GM18870 (cell line): Measurements from ENCODE around the gene PLPP2.

Experiments
- ATAC-seq: cut with Tn5 transposase; IDR thresholded peaks from one replicate; pipeline ENCODE4 v1.9.1; 2021; ENCODE audit warnings: moderate library complexity; ENCODE audit not compliant: unreplicated experiment

Gene PLPP2

DNA sequence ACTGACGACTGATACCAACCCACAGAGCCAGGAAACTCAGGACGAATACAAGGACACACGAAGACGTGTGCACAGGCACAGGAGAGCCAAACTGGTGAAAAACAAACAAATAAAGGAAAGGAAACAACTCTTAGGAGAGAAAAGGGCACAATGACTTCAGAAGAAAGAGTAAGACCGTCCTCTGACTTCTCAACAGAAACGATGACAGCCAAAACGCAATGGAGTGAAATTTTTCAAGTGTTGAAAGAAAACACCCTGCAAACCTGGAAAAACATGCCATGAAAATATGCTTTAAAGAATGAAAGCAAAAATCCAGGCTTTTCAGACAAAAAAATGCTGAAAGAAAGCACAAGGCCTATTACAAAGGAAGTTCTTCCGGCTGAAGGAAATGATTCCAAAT, 24.6 kb upstream of the PLPP2 start:
- no peak for ATAC-seq

DNA sequence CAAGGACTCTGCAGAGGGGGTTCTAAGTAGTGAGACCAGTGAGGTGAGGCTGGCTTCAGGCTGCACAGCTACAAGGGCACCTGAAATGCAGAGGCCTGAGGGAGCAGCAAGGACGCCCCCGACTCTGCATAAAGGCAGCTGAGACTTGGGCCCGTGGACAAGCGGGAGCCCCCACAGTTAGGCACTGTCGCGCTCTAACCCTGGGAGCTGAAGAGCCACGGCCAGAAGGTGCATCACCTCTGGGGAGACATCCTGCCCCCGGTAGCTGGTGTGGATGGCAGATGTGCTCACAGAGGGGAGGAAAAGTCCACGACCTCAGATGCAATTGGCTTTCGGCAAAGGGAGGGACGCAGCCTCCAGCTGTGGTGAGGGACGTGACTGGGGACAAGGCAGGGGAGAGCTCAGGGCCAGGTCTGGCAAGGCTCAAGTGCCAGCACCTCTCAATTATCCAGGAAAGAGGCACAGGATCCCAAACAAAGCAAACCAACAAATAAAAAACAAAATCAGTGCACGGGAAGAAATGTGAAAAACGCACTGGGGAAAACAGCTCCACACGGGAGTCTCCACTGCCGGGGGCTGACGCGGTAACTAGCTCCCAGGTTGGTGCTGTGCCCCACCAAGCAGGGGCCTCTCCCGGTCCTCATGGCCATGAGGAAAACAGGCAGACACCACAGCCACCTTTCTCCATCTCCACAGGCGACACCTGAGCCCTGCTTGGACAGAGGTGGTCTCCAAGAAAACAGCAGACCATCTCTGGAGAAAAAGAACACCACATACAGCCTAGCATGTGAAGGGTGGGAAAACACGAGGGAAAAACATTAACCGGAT, 23.0 kb upstream of the PLPP2 start:
- no peak for ATAC-seq

GRCh38 chr19:313169-313987, 22.2 kb upstream of the PLPP2 start:
- ATAC-seq, result no peak

- ATAC-seq, result no peak
These were observed 20.6 kb upstream of the PLPP2 start for GRCh38 chr19:311813-312261.

- no peak for ATAC-seq
These were observed 19.7 kb upstream of the PLPP2 start for GRCh38 chr19:310781-311496.

DNA sequence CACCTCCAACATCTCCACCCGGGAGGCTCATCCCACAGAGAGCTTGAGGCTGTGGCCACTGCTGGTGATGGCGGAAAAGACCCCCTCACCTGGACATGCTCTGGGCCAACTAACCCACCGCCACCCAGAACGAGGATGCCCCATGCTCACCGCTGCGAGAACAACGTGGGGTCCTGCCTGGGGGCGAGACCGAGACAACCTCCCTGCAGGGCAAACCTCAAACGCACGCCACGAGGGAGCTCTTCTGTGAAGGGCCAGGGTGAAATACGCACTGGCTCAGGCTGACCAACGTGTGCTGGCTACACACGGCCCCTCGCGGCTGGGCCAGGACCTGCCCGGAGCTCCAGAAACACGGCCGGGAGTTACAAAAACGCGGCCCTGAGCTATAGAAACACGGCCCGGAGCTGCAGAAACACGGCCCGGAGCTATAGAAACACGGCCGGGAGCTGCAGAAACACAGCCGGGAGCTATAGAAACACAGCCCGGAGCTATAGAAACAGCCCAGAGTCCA, 19.0 kb upstream of the PLPP2 start:
- ATAC-seq, result no peak

DNA sequence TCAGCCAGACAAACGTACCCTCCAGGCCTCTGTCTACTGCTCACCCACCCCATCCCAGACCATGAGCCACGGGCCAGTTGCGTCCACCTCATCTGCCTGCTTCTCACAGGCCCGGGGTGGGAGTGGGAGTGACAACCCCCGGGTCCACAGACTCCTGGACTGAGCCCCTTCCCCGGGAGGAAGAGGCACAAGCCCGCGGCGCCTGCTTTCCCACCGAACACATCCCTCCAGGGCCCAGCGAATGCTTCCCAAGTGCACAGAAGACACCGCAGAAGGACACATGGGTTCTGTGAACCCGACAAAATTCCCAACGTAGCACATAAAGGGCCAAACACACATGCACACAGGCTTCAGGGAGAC, 18.0 kb upstream of the PLPP2 start:
- no peak for ATAC-seq

- no peak for ATAC-seq
These were observed 17.4 kb upstream of the PLPP2 start for GRCh38 chr19:308471-309205.

DNA sequence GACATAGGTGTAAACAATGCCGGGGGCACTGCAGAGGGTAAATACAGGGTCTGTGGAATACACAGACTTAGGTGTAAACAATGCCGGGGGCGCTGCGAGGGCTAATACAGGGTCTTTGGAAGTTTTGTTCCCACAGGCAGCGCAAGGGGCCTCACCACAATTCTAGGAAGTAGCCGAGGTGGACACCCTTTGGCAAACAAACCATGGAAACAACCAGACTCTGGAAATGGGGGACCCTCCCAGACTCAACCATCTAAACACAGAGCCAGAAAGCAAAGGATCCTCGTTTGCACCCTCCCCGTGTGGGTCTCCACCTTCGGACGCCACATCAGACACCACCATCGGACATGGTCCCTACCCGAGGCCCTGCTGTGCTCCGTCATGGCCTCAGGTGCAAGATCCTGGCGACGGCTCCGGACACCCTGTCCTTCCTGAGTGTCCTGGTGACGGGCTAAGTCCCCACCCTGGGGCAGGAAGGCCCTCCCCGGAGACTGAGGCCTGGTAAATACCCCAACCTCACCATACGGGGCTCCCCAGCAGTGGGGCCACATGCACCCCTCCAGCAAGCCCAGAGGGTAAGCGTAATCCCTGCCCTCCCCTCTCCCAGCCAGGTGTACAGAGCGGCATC, 16.7 kb upstream of the PLPP2 start:
- no peak for ATAC-seq

- no peak for ATAC-seq
These were observed 15.9 kb upstream of the PLPP2 start for GRCh38 chr19:307111-307531.

GRCh38 chr19:306151-306900, 15.1 kb upstream of the PLPP2 start:
- ATAC-seq, result no peak

DNA sequence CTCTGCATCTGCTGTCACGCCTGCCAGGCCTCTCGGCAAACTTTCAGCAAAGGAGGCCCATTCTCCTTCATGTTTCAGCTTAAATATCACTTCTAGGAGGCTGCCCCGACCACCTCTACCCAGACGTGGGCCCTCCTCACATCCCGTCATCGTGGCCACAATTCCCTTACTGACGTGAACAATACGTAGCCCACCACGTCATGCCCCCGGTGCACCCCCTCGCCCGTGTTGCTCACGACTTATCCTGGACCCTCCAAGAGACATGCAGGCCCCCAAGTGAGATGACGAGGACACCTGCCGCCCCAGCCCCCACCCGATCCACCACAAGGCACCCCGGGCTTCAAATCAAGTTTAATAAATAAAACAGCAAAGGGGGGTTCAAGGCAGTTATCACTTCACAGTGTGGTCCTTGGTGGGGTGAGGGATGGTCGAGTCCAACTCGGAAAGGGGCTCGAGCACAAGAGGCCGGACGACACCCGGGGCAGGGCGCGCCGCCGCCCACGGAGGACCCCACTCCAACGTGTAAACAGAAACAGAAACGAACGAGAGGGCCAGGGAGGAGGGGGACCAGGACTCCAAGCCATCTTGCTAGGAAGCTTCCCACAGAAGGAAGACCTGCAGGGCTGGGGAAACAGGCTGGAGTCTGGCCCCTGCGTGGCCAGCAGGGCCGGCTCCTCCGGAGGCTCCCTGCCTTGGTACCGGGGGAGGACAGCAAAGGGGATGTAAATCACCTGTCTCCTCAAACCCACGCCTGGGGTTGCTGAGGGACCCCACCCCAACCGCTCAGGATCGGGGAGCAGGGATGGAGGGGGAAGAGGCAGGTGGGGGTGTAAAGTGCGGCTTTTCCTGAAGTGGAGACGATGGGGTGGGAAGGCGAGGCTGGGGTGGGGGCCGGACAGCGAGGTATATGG, 14.3 kb upstream of the PLPP2 start:
- no peak for ATAC-seq

DNA sequence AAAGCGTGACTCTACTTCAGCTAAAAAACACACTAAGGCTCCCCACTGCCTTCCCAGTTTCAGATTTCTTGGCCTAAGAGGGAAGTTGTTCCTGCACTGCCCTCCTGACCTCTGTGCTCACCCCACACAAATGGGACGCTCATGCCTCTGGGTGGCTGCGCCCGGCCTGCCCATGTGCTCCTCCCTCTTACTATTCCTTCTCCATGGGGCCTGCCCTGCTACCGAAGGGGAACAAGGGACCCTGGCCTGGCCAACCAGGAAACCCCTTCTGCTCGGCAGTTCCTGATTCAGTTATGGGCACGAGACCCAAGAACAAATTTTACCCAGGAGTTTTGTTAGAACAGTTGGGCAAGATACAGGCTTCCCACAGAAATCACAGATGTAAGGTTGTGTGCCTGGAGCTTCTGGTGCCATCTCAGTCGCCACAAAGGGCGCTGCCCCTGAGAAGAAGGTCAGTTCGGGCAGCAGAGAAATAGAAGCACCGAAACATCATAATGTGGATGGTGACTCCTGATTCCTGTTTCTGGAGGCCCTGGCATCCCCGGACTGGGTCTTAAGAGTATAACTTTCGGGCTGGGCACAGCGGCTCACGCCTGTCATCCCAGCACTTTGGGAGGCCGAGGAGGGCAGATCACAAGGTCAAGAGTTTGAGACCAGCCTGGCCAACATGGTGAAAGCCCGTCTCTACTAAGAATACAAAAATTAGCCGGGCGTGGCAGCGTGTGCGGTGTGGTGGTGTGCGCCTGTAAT, 5.4 kb upstream of the PLPP2 start:
- ATAC-seq, result no peak

DNA sequence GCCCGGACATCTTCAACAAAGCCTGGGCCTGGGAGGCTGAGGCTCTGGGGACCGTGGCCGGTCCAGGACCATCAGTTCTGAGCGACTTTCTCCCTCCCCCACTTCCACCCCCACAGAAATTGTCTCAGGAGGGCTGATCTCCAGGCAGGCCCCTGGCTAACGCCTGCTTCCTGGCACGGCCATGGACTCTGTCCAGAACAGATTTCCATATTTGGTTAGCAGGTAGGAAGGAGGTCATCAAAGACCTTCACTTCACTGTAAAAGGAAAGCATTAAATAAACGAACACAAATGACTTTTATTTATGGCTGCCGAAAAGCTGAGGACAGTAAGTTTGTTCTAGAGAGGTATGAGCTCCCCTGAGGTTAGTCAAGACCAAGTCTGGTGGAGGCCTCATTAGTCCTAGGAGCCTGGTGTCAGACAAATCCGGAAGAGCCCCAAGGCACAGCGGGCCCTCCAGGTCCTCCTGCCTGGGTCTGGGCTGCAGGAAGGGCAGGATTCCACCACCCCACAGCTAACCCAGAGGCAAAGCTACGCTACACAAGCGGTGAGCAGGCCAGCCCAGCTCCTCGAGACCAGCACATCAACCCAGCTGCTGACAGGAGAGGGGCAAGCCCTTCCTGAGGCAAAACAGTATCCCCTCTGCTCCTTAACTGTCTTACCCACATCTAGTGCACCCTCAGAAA, 4.6 kb upstream of the PLPP2 start:
- no peak for ATAC-seq

GRCh38 chr19:294946-295686, 3.9 kb upstream of the PLPP2 start:
- ATAC-seq, result no peak

DNA sequence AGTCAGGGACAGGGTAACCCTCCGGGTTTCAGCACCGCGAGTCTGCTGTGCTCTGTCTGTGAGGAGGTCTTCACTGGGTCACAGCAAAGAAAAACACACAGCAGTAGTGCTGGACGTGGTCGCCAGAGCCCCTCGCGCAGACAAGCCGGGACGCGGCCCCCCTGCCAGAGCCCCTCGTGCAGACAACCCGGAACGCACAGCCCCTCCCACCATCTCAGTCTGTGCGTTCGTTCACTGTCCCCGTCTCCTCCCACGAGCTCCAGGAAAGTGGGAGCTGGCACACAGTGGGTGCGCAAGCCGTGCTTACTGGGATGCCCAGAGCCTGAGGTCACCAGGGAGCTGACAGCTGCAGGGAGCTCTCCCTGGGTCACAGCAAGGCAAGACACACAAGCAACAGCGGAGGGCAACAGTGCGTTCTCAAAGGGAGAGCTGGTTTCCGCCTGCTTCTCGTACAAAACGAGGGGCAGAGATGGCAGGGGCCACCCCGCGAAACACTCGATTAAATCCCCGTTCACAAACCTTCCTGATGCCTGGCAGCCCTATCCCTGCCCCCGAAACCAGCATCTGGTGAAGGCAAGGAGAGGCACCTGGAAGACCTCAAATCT, 3.2 kb upstream of the PLPP2 start:
- ATAC-seq, result no peak
